HG03521 (cell line): ENCODE data around the gene TMEM222.
"Not testable (repeated sequence)": the region's sequence is repeated elsewhere in the genome, so short reads cannot be mapped to it uniquely, and the experiment has no call there.

ENCODE experiments used
- ATAC-seq: cut with Tn5 transposase; IDR thresholded peaks from one replicate; pipeline ENCODE4 v1.9.1; 2021; ENCODE audit warnings: mild to moderate bottlenecking, moderate library complexity; ENCODE audit not compliant: unreplicated experiment

TMEM222 gene

DNA sequence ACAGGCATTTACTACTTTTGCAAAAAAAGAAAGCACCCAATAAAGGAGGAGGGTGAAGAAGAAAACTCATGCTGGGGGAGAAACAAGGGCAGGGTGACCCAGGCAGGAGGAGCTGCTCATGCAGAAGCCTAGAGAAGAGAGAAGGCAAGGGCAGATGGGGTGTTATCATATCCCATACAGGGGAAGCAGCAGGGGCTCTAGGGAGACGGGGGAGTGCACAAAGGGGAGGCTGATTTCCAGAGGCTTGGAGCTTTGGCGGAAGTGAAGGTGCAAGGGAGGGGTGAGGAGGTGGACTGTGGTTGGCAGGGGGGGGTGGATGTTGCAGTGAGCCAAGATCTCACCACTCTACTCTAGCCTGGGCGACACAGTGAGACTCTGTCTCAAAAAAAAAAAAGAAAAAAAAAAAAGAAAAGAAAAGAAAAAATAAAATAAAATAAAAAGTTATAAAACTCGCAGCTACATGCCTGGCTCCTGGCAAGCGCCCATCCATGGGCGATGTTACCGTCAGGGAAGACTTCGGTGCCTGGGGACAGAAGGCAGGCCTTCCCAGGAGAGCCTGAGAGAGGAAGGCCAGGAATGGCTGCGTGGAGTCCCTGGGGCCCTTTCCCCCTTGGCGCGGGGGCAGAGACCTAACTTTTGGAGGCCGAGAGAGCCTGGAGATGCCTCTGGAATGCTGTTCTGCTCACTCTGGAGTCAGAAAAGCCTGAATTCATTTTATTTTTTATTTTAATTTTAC, 56.0 kb downstream of the TMEM222 start:
- no peak for ATAC-seq

DNA sequence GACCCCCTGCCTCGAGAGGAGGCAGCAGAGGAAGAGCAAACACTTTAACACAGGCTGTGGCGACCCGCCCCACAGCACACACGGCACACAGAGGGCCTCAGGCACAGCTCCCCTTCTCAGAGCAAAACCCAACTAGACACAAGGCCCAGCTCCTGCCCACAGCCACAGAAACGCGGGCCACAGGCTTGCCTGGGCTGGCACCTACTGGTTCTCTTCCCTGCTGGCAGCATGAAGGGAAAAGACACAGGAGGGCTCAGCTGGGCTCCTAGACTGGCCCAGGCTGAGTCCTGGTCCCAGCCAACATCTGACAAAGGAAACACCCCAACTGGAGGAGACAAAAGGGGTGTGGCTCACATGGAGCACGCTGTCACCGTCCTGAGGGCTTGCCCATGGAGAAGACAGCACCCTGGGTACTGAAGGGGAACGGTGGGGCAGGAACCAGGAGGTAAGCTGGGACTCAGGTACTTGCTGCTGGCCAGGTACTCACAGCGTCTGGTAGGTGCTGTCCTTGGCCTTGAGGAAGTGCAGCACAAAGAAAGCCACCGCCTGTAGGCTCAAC, 57.7 kb downstream of the TMEM222 start:
- no peak for ATAC-seq

DNA sequence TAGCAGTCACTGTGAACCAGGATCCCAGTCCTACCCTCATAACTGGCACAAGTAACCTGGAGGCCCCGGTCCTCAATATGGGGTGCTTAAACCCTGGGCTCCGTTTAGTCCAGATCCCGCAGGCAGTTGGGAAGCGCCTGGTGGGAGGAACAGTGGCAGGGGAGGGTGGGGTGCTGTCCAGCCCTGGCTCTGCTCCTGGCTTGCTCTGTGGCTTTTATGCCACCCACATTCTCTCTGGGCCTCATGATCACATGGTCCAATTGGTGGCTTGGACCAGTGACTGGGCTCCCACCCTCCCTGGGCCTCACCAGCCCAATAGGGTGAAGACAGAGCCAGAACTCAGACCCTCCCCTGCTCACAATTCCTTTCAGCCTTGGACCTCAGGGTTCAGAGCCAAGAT, 58.3 kb downstream of the TMEM222 start:
- no peak for ATAC-seq

DNA sequence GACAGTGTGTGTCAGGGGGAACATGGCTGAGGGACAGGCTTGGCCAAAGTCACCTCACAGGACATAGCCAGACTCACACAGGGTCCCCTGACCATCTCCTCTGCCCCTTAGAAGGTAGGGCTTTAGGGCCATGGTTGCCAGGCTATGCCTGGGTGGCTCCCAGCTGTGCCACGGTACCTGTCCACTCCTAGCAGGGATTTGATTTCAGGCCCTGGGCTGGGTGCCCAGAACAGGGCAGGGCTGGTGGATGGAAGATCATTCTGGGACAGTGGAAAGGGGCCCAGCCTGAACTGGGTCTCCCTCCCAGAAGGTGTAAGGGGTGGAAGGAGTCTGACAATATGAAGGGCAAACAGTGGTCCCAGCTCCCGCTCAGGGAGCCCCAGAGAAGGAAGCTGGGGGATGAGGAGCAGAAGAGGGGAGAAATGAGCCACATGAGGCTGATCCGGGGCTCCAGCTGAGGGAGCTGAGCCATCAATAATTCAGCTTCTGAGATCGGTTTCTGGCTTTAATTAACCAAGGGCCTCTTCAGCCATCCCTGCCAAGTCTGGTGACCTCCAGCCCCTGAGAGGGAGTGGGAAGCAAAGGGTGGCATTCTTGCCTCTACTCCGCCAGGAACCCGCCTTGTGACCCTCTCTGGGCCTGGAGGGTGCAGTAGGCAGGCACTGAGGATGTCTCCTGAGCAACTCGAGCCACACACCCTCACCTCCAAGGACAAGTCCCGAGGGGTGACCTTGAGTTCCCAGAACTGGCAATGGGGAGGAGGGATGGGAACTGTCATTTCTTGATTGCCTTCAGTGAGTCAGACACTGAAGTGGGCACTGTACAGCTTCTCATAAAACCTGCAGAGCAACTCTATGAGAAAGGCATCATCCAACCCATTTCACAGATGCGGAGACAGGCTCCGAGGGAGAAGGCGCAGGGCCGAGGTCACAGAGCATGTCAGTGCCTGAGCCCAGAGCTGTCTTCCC, 59.1 kb downstream of the TMEM222 start:
- ATAC-seq, result no peak

DNA sequence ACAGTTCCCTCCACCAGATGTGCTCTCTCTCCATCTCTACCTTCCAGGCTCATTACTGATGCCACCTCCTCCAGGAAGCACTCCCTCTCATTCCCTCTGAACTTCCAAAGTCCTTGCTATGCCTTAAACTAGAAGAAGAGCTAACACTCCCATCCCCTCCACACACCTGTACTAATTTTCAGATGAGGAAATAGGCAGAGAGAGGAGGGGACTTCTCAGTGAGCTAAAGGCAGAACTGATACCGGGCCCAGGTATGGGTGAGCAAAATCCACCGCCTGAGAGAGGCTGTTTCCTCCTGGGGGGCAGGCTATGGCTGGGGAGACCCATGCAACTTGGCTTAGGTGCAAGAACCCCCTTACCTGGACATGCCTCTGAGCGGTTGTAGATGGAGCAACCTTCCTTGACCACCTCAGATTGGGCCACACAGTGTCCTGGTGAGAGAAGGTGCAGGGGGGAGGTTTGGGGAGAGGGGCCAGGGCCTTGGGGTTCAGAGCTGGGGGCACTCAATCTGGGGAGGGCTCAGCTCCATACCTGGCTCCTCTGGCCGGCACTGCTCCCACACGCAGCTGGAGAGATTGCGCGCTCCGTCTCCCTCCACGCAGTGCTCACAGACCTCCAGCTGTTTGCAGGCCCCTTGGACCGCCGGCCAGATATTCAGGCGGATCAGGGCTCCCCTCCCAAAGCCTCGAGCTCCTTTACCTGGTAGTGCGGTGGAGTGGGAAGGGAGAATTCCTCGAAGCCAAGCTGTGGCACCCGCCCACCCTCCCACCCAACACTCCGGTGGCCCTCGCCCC, 60.2 kb downstream of the TMEM222 start:
- no peak for ATAC-seq

DNA sequence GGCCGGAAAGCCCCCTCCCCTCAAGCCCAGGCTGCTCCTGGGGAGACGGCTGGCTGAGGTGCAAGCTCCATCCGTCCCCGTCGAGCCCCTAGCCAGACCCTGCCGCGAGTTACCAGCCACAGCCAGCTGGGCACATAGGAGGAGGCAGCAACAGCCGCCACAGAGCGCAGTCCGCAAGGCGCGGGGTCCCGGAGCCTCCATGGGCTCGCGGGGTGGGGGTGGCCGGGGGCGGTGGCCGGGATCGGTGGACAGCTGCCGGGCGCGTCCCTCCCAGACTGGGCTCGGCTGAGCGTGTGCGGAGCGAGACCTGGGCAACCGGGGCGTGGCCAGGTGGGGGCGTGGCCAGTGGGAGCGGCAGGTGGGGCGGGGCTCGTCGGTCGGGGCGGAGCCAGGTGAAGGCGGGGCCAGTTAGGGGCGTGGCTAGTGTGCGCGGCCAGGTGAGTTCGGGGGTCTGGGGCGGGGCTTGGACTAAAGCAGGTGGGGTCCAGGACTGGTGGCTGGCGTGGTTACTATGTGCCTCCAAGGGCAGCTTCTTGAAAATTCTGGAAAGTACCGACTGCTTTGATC, 61.2 kb downstream of the TMEM222 start, which contains the start of gene CD164L2:
TSS of gene CD164L2 (minus strand) at position 295 of the 567 bp plus-strand sequence. CDS start at position 201, 94 bp downstream.
- ATAC-seq, result no peak

DNA sequence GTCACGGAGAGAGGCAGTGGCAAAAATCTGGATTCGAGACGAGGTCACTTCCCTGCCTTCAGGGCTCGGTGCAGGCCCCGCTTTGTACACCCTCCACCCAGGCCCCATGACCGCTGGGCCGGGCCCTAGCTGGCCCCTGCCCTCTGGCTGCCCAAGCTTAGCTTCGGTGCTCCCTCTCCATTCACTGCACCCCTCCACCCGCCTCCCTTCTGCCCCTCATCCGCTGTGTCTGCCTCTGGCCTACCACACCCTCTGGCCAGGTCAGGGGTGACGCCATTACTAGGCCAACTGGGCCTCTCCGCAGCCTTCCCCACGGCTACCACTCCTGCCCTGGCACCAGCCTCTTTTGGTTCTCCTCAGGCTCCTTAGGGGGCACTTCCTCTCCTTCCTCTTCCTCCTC, 61.7 kb downstream of the TMEM222 start:
- ATAC-seq, result no peak

DNA sequence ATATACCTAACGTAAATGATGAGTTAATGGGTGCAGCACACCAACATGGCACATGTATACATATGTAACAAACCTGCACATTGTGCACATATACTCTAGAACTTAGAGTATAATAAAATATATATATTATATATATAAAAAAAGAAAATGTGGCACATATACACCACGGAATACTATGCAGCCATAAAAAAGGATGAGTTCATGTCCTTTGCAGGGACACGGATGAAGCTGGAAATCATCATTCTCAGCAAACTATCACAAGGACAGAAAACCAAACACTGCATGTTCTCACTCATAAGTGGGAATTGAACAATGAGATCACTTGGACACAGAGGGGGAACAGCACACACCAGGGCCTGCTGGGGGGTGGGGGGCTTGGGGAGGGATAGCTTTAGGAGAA, 62.8 kb downstream of the TMEM222 start:
- not testable (repeated sequence) for ATAC-seq
